GM21619 (cell line): ENCODE results near the gene PTN.

Source experiments
- ATAC-seq: cut with Tn5 transposase; IDR thresholded peaks from one replicate; pipeline ENCODE4 v1.9.1; 2021; ENCODE audit not compliant: unreplicated experiment

PTN gene

GRCh38 chr7:137324796-137325696 lies 18.5 kb downstream of the PTN start:
- ATAC-seq: no peak

GRCh38 chr7:137316648-137317353 lies 26.7 kb downstream of the PTN start:
- ATAC-seq: no peak

GRCh38 chr7:137313201-137313600 lies 30.3 kb downstream of the PTN start:
- ATAC-seq: no peak

GRCh38 chr7:137306748-137307147 lies 36.8 kb downstream of the PTN start:
- no peak for ATAC-seq

- ATAC-seq: no peak
Measured at GRCh38 chr7:137305901-137306621, 37.5 kb downstream of the PTN start.

GRCh38 chr7:137304624-137305235 lies 38.8 kb downstream of the PTN start:
- ATAC-seq: no peak

GRCh38 chr7:137304165-137304564 lies 39.4 kb downstream of the PTN start:
- ATAC-seq: no peak

GRCh38 chr7:137302081-137302480 lies 41.5 kb downstream of the PTN start:
- ATAC-seq: no peak

GRCh38 chr7:137298464-137298794 lies 45.1 kb downstream of the PTN start:
- no peak for ATAC-seq

GRCh38 chr7:137297551-137298463 lies 45.7 kb downstream of the PTN start:
- no peak for ATAC-seq

- ATAC-seq: no peak
Measured at GRCh38 chr7:137296576-137296975, 47.0 kb downstream of the PTN start.

- no peak for ATAC-seq
Measured at GRCh38 chr7:137295739-137296324, 47.7 kb downstream of the PTN start.

GRCh38 chr7:137289101-137289500 lies 54.4 kb downstream of the PTN start:
- no peak for ATAC-seq

- ATAC-seq: no peak
Measured at GRCh38 chr7:137287651-137288258, 55.8 kb downstream of the PTN start.

GRCh38 chr7:137283153-137283552 lies 60.4 kb downstream of the PTN start:
- ATAC-seq: no peak

- ATAC-seq: no peak
Measured at GRCh38 chr7:137282043-137282442, 61.5 kb downstream of the PTN start.

GRCh38 chr7:137276189-137276588 lies 67.3 kb downstream of the PTN start:
- ATAC-seq: no peak

GRCh38 chr7:137272249-137272648 lies 71.3 kb downstream of the PTN start:
- no peak for ATAC-seq

- ATAC-seq: no peak
Measured at GRCh38 chr7:137269240-137269639, 74.3 kb downstream of the PTN start.
